Neural cell (in vitro differentiated cells): ENCODE measurements around the gene RANBP3. TPM values are rescaled to one million over a fixed set of nuclear protein-coding genes. Genes with fewer than 3 reads are reported as not detected.

Experiments
- H2AFZ ChIP-seq: fragments of 200-600, 300-800 bp; sonication (generic), shearing (Covaris generic); 2 replicates; pipeline ENCODE4 v1.6.0; 2014; ENCODE audit warnings: low read depth, mild to moderate bottlenecking, antibody characterized with exemption, low read length, moderate library complexity
- H3F3A ChIP-seq: fragments of 200-600 bp; shearing (Covaris generic); 2 replicates; pipeline ENCODE4 v1.6.1; 2016; ENCODE audit warnings: mild to moderate bottlenecking, moderate library complexity, mixed read lengths, antibody characterized with exemption, low read length; ENCODE audit not compliant: insufficient read depth, poor library complexity, severe bottlenecking
- H3K27ac ChIP-seq: fragments of 200-600, 300-800 bp; sonication (generic), shearing (Covaris generic); 2 replicates; pipeline ENCODE4 v1.5.1; 2014; ENCODE audit warnings: mild to moderate bottlenecking, low read length, moderate library complexity
- H3K27me3 ChIP-seq: fragments of 300-800, 200-600 bp; sonication (generic), shearing (Covaris generic); 2 replicates; pipeline ENCODE4 v1.6.0; 2014; ENCODE audit warnings: mild to moderate bottlenecking, low read depth, low read length, moderate library complexity; ENCODE audit not compliant: insufficient read depth
- H3K36me3 ChIP-seq: fragments of 300-800, 200-600 bp; sonication (generic), shearing (Covaris generic); 2 replicates; pipeline ENCODE4 v1.5.1; 2014; ENCODE audit warnings: mild to moderate bottlenecking, antibody characterized with exemption, low read length, moderate library complexity; ENCODE audit not compliant: insufficient read depth
- H3K4me2 ChIP-seq: fragments of 300-800, 200-600 bp; sonication (generic), shearing (Covaris generic); 2 replicates; pipeline ENCODE4 v1.6.0; 2014; ENCODE audit warnings: mild to moderate bottlenecking, low read length
- H3K4me3 ChIP-seq: fragments of 300-800, 200-600 bp; sonication (generic), shearing (Covaris generic); 2 replicates; pipeline ENCODE4 v1.5.1; 2014; ENCODE audit warnings: mild to moderate bottlenecking, low read length, moderate library complexity
- H3K79me2 ChIP-seq: fragments of 200-600 bp; shearing (Covaris generic); replicated peaks from 2 replicates; pipeline ENCODE4 v1.6.0; 2014; ENCODE audit warnings: mild to moderate bottlenecking, low read length, moderate library complexity; ENCODE audit not compliant: insufficient read depth
- H3K9ac ChIP-seq: fragments of 300-800, 200-600 bp; sonication (generic), shearing (Covaris generic); 2 replicates; pipeline ENCODE4 v1.6.1; 2016; ENCODE audit warnings: mild to moderate bottlenecking, low read length, mixed read lengths
- H3K9me2 ChIP-seq: fragments of 200-600 bp; shearing (Covaris generic); 2 replicates; pipeline ENCODE4 v1.6.1; 2016; ENCODE audit warnings: mild to moderate bottlenecking, low read length, mixed read lengths; ENCODE audit not compliant: insufficient read depth
- H3K9me3 ChIP-seq: fragments of 200-600, 300-800 bp; sonication (generic), shearing (Covaris generic); 2 replicates; pipeline ENCODE4 v1.6.1; 2016; ENCODE audit warnings: mild to moderate bottlenecking, mixed run types, low read length, moderate library complexity, mixed read lengths
- H4K20me1 ChIP-seq: fragments of 200-600 bp; shearing (Covaris generic); 2 replicates; pipeline ENCODE4 v1.6.1; 2016; ENCODE audit warnings: mild to moderate bottlenecking, mixed run types; ENCODE audit not compliant: insufficient read depth
- CTCF ChIP-seq: fragments of 450-650 bp; IDR thresholded peaks from 2 replicates; pipeline ENCODE4 v1.5.1; 2014; ENCODE audit warnings: antibody characterized with exemption, mild to moderate bottlenecking, moderate library complexity; ENCODE audit not compliant: poor library complexity, severe bottlenecking
- EP300 ChIP-seq: fragments of 450-650 bp; conservative IDR thresholded peaks from 2 replicates; pipeline ENCODE4 v1.6.1; 2014; ENCODE audit warnings: antibody characterized with exemption, mild to moderate bottlenecking, moderate library complexity; ENCODE audit not compliant: poor library complexity, severe bottlenecking
- EZH2 ChIP-seq: fragments of 200-600, 300-800 bp; shearing (Covaris generic), sonication (generic); IDR thresholded peaks from 2 replicates; pipeline ENCODE4 v1.6.1; 2014; ENCODE audit warnings: antibody characterized with exemption, low read length, borderline replicate concordance, mild to moderate bottlenecking; ENCODE audit not compliant: insufficient read depth, poor library complexity, severe bottlenecking
- MXI1 ChIP-seq: fragments of 450-650 bp; conservative IDR thresholded peaks from 2 replicates; pipeline ENCODE4 v1.6.1; 2014; ENCODE audit warnings: antibody characterized with exemption, mild to moderate bottlenecking; ENCODE audit not compliant: poor library complexity, severe bottlenecking
- POLR2AphosphoS5 ChIP-seq: IDR thresholded peaks from 2 replicates; pipeline ENCODE4 v1.6.1; 2012
- RAD21 ChIP-seq: fragments of 450-650 bp; conservative IDR thresholded peaks from 2 replicates; pipeline ENCODE4 v1.6.1; 2014; ENCODE audit warnings: antibody characterized with exemption, mild to moderate bottlenecking, moderate library complexity
- REST ChIP-seq: IDR thresholded peaks from 2 replicates; pipeline ENCODE4 v1.6.1; 2012; ENCODE audit warnings: borderline replicate concordance
- SMC3 ChIP-seq: fragments of 450-650 bp; conservative IDR thresholded peaks from 2 replicates; pipeline ENCODE4 v1.6.1; 2014; ENCODE audit warnings: antibody characterized with exemption, mild to moderate bottlenecking, moderate library complexity; ENCODE audit not compliant: poor library complexity
- TAF1 ChIP-seq: IDR thresholded peaks from 2 replicates; pipeline ENCODE4 v1.6.1; 2012; ENCODE audit warnings: low read depth
- polyA plus RNA-seq: library from polyadenylated mRNA; depleted of rRNA; stranded (reverse); fragments of >200 nt; gene quantifications from 2 replicates; pipeline ENCODE4 v1.2.3, GENCODE V29; 2014

The RANBP3 gene
- polyA plus RNA-seq, 1 donor from 2014 or later, result 67.6 TPM

GRCh38 chr19:5957170-5957569 lies 20.8 kb downstream of the RANBP3 start:
- no peaks in the 10 kb centered on the region for H3K36me3 ChIP-seq
- no peak overlapping the region for H3K9ac ChIP-seq
- no peaks in the 10 kb centered on the region for H3K9me3 ChIP-seq
- no peaks in the 10 kb centered on the region for H3K27me3 ChIP-seq
- H3F3A ChIP-seq, result no peaks in the 10 kb centered on the region
- H3K9me2 ChIP-seq, result no peaks in the 10 kb centered on the region
- peaks cover 50% of the 10 kb centered on the region for H3K79me2 ChIP-seq
- TF ChIP-seq EZH2 (no peak), POLR2AphosphoS5 (no peak), EP300 (no peak), MXI1 (no peak), RAD21 (no peak), CTCF (no peak), SMC3 (no peak), TAF1 (no peak), REST (no peak)
- H4K20me1 ChIP-seq, result peaks cover 4% of the 10 kb centered on the region
- H2AFZ ChIP-seq, result no peak overlapping the region
- no peak overlapping the region for H3K27ac ChIP-seq
- no peak overlapping the region for H3K4me2 ChIP-seq
- H3K4me3 ChIP-seq, result no peak overlapping the region

- H3K4me2 ChIP-seq, result no peak overlapping the region
- H3K27me3 ChIP-seq, result no peaks in the 10 kb centered on the region
- no peak overlapping the region for H3K4me3 ChIP-seq
- H4K20me1 ChIP-seq, result peaks cover 4% of the 10 kb centered on the region
- H3K9ac ChIP-seq, result no peak overlapping the region
- H2AFZ ChIP-seq, result no peak overlapping the region
- no peaks in the 10 kb centered on the region for H3F3A ChIP-seq
- no peaks in the 10 kb centered on the region for H3K9me2 ChIP-seq
- H3K27ac ChIP-seq, result no peak overlapping the region
- TF ChIP-seq EZH2 (no peak), EP300 (no peak), SMC3 (no peak), MXI1 (no peak), CTCF (no peak), REST (no peak), RAD21 (no peak), TAF1 (no peak), POLR2AphosphoS5 (no peak)
- H3K36me3 ChIP-seq, result no peaks in the 10 kb centered on the region
- peaks cover 53% of the 10 kb centered on the region for H3K79me2 ChIP-seq
- no peaks in the 10 kb centered on the region for H3K9me3 ChIP-seq
Observed at GRCh38 chr19:5956728-5957127, 21.2 kb downstream of the RANBP3 start.
